ENCODE results near the gene NKAIN2. TPM values are rescaled to one million over a fixed set of nuclear protein-coding genes. Genes with fewer than 3 reads are reported as not detected.

Gene NKAIN2
- polyA plus RNA-seq, 3 donors = 20.2 to 32.0 (median 22.2) TPM

GRCh38 chr6:124073820-124074587 lies 270.3 kb downstream of the NKAIN2 start:
- peak in 1 of 3 donors; percentile 13 for DNase-seq (ENCODE audit: low read depth in 3 of 3, low spot score in 2 of 3)

GRCh38 chr6:124074606-124075005 lies 270.9 kb downstream of the NKAIN2 start:
- DNase-seq (ENCODE audit: low read depth in 3 of 3, low spot score in 2 of 3) = no peak

- DNase-seq (ENCODE audit: low read depth in 3 of 3, low spot score in 2 of 3) = no peak
Observed at GRCh38 chr6:124076336-124077048, 272.8 kb downstream of the NKAIN2 start.

- no peak for DNase-seq (ENCODE audit: low read depth in 3 of 3, low spot score in 2 of 3)
Observed at GRCh38 chr6:124078169-124078568, 274.5 kb downstream of the NKAIN2 start.

- no peak for DNase-seq (ENCODE audit: low read depth in 3 of 3, low spot score in 2 of 3)
Observed at GRCh38 chr6:124080483-124080882, 276.8 kb downstream of the NKAIN2 start.

GRCh38 chr6:124090491-124090890 lies 286.8 kb downstream of the NKAIN2 start:
- no peak for DNase-seq (ENCODE audit: low read depth in 3 of 3, low spot score in 2 of 3)

GRCh38 chr6:124099520-124099919 lies 295.9 kb downstream of the NKAIN2 start:
- no peak for DNase-seq (ENCODE audit: low read depth in 3 of 3, low spot score in 2 of 3)

- no peak for DNase-seq (ENCODE audit: low read depth in 3 of 3, low spot score in 2 of 3)
Observed at GRCh38 chr6:124110514-124110913, 306.8 kb downstream of the NKAIN2 start.

GRCh38 chr6:124119596-124119995 lies 315.9 kb downstream of the NKAIN2 start:
- DNase-seq (ENCODE audit: low read depth in 3 of 3, low spot score in 2 of 3) = no peak

- DNase-seq (ENCODE audit: low read depth in 3 of 3, low spot score in 2 of 3) = no peak
Observed at GRCh38 chr6:124123617-124124209, 320.0 kb downstream of the NKAIN2 start.

GRCh38 chr6:124131259-124131658 lies 327.6 kb downstream of the NKAIN2 start:
- DNase-seq (ENCODE audit: low read depth in 3 of 3, low spot score in 2 of 3) = no peak

GRCh38 chr6:124131779-124132178 lies 328.1 kb downstream of the NKAIN2 start:
- no peak for DNase-seq (ENCODE audit: low read depth in 3 of 3, low spot score in 2 of 3)

GRCh38 chr6:124132256-124132655 lies 328.6 kb downstream of the NKAIN2 start:
- no peak for DNase-seq (ENCODE audit: low read depth in 3 of 3, low spot score in 2 of 3)

- no peak for DNase-seq (ENCODE audit: low read depth in 3 of 3, low spot score in 2 of 3)
Observed at GRCh38 chr6:124142852-124143251, 339.2 kb downstream of the NKAIN2 start.

- DNase-seq (ENCODE audit: low read depth in 3 of 3, low spot score in 2 of 3) = no peak
Observed at GRCh38 chr6:124143435-124143834, 339.8 kb downstream of the NKAIN2 start.

- DNase-seq (ENCODE audit: low read depth in 3 of 3, low spot score in 2 of 3) = no peak
Observed at GRCh38 chr6:124147621-124148020, 344.0 kb downstream of the NKAIN2 start.

- no peak for DNase-seq (ENCODE audit: low read depth in 3 of 3, low spot score in 2 of 3)
Observed at GRCh38 chr6:124148236-124148957, 344.7 kb downstream of the NKAIN2 start.

- no peak for DNase-seq (ENCODE audit: low read depth in 3 of 3, low spot score in 2 of 3)
Observed at GRCh38 chr6:124149646-124150045, 346.0 kb downstream of the NKAIN2 start.

GRCh38 chr6:124158024-124158423 lies 354.4 kb downstream of the NKAIN2 start:
- no peak for DNase-seq (ENCODE audit: low read depth in 3 of 3, low spot score in 2 of 3)

- DNase-seq (ENCODE audit: low read depth in 3 of 3, low spot score in 2 of 3) = no peak
Observed at GRCh38 chr6:124163676-124164075, 360.0 kb downstream of the NKAIN2 start.

GRCh38 chr6:124164343-124164742 lies 360.7 kb downstream of the NKAIN2 start:
- no peak for DNase-seq (ENCODE audit: low read depth in 3 of 3, low spot score in 2 of 3)

Data from right renal cortex interstitium (tissue), 3 donors.